MCF 10A (cell line): ENCODE results near the gene POLR2C. TPM values are rescaled to one million over a fixed set of nuclear protein-coding genes. Genes with fewer than 3 reads are reported as not detected.

Experiments used
- BruUV-seq: library from RNA; stranded (reverse); fragments of 400-500 nt; replicated peaks from 2 replicates; lab custom pipeline; 2021; lab: Mats Ljungman, UMichigan
- CTCF ChIA-PET: fragments of 300-600 bp; sonication (Branson Sonifier 250); formaldehyde crosslinking; extraction: SDS; loops from one replicate; lab custom pipeline; 2021; ENCODE audit warnings: antibody characterized with exemption, inconsistent platforms; lab: Yijun Ruan, JAX
- POLR2A ChIA-PET: fragments of 300-600, 350-650 bp; sonication (Branson Sonifier 250); formaldehyde crosslinking; extraction: SDS; loops from one replicate; lab custom pipeline; 2020; ENCODE audit warnings: antibody characterized with exemption, inconsistent platforms; lab: Yijun Ruan, JAX
- DNase-seq: peaks from one replicate; pipeline ENCODE4 v3.0.0-alpha.2; 2018; ENCODE audit not compliant: unreplicated experiment
- H3K27ac Mint-ChIP-seq: one replicate; pipeline ENCODE4 v1.8.0; 2022; ENCODE audit warnings: mild to moderate bottlenecking, low read depth, mixed read lengths; ENCODE audit not compliant: unreplicated experiment
- H3K27me3 Mint-ChIP-seq: one replicate; pipeline ENCODE4 v1.8.0; 2022; ENCODE audit warnings: mixed read lengths; ENCODE audit not compliant: insufficient read depth, unreplicated experiment
- H3K36me3 Mint-ChIP-seq: one replicate; pipeline ENCODE4 v1.8.0; 2022; ENCODE audit warnings: mild to moderate bottlenecking, moderate library complexity, mixed read lengths; ENCODE audit not compliant: insufficient read depth, unreplicated experiment
- H3K4me1 Mint-ChIP-seq: one replicate; pipeline ENCODE4 v1.8.0; 2022; ENCODE audit warnings: mixed read lengths; ENCODE audit not compliant: insufficient read depth, unreplicated experiment
- H3K4me3 Mint-ChIP-seq: one replicate; pipeline ENCODE4 v1.8.0; 2022; ENCODE audit warnings: mild to moderate bottlenecking, moderate library complexity, mixed read lengths; ENCODE audit not compliant: unreplicated experiment
- H3K9me3 Mint-ChIP-seq: one replicate; pipeline ENCODE4 v1.8.0; 2022; ENCODE audit warnings: mixed read lengths; ENCODE audit not compliant: unreplicated experiment
- intact Hi-C: fragments of 100-400 bp; cut with micrococcal nuclease; formaldehyde crosslinking; loops from 2 replicates; pipeline ENCODE4 v1.14.1; 2022
- total RNA-seq: library from RNA; stranded (reverse); gene quantifications from 2 replicates; pipeline ENCODE4 v1.2.3, GENCODE V29; 2022
- TF ChIP-seq, protein P1 (sequence below): fragments of 200-600 bp; IDR thresholded peaks from one replicate; pipeline ENCODE4 v1.8.0; 2022; ENCODE audit warnings: antibody characterized with exemption, mild to moderate bottlenecking; ENCODE audit not compliant: unreplicated experiment

Gene POLR2C
- total RNA-seq, 1 experiment from 2014 or later, result 44.8 TPM

DNA sequence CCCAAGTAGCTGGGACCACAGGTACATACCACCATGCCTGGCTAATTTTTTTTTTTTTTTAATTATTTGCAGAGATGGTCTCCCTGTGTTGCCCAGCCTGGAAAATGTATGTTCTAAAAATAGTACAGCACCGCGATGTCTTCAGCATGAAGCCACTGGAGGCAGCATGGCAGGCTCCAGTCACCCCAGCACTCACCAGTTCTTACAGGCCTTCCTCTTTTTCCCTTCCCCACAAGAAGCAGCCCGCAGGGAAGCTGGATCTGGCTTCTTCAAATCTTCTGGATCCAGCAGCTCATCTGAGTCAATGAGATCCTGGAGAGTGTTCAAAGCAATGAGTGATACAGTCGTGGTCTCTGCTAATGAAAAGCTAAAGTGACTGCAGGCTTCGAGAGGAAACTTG lies 31.5 kb upstream of the POLR2C start:
- Mint-ChIP-seq H3K36me3 (peaks cover 84% of the 10 kb centered on the region), H3K4me1 (no peaks in the 10 kb centered on the region), H3K27ac (no peak overlapping the region), H3K9me3 (no peaks in the 10 kb centered on the region), H3K4me3 (no peak overlapping the region), H3K27me3 (no peaks in the 10 kb centered on the region)
- ChIA-PET CTCF (interaction anchor here (0.6 to 5.5 kb wide), 6 partner anchors 13 to 1295 kb away, joined by 3 to 55 read pairs (median 6); partner anchors contain the start of gene POLR2C), POLR2A (interaction anchor here (0.7 to 1.1 kb wide), 2 partner anchors 15 to 108 kb away, joined by 3 to 4 read pairs; no protein-coding TSS in a partner anchor)
- no peak for DNase-seq
- TF ChIP-seq, protein P1, sequence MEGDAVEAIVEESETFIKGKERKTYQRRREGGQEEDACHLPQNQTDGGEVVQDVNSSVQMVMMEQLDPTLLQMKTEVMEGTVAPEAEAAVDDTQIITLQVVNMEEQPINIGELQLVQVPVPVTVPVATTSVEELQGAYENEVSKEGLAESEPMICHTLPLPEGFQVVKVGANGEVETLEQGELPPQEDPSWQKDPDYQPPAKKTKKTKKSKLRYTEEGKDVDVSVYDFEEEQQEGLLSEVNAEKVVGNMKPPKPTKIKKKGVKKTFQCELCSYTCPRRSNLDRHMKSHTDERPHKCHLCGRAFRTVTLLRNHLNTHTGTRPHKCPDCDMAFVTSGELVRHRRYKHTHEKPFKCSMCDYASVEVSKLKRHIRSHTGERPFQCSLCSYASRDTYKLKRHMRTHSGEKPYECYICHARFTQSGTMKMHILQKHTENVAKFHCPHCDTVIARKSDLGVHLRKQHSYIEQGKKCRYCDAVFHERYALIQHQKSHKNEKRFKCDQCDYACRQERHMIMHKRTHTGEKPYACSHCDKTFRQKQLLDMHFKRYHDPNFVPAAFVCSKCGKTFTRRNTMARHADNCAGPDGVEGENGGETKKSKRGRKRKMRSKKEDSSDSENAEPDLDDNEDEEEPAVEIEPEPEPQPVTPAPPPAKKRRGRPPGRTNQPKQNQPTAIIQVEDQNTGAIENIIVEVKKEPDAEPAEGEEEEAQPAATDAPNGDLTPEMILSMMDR, result no peak
- no TSS peak for BruUV-seq
- intact Hi-C loops, result no loop called here

DNA sequence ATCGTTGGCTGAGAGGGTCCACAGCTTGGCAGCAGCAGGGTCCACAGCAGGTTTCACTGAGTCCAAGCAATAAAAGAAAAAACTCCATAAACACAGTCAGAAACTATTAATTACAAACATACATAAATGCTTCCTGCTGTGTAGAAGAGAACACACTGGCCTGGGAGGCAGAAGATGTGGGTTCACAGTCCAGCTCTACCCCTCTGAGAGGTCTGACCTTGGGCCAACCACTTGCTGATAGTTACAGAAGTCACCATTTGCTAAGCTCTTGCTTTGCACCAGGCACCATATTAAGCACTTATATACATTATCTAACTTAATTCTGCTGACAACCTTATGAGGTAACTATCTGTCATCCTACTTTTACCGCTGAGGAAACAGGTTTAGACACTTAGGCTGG lies 30.0 kb upstream of the POLR2C start:
- no peak overlapping the region for H3K27ac Mint-ChIP-seq
- BruUV-seq, result no TSS peak
- TF ChIP-seq, protein P1, result no peak
- POLR2A ChIA-PET, result interaction anchor here (1.1 to 2.6 kb wide), 3 partner anchors 9 to 246 kb away, joined by 3 to 7 read pairs (median 3); partner anchors contain the start of genes PSME3IP1 and RSPRY1
- intact Hi-C loops, result no loop called here
- peaks cover 93% of the 10 kb centered on the region for H3K36me3 Mint-ChIP-seq
- DNase-seq, result no peak
- H3K9me3 Mint-ChIP-seq, result no peaks in the 10 kb centered on the region
- H3K4me3 Mint-ChIP-seq, result no peak overlapping the region
- CTCF ChIA-PET, result interaction anchor here (0.7 to 5.5 kb wide), 2 partner anchors 15 to 187 kb away, joined by 3 to 55 read pairs; partner anchors contain the start of gene ARL2BP
- H3K4me1 Mint-ChIP-seq, result no peaks in the 10 kb centered on the region
- H3K27me3 Mint-ChIP-seq, result no peaks in the 10 kb centered on the region

DNA sequence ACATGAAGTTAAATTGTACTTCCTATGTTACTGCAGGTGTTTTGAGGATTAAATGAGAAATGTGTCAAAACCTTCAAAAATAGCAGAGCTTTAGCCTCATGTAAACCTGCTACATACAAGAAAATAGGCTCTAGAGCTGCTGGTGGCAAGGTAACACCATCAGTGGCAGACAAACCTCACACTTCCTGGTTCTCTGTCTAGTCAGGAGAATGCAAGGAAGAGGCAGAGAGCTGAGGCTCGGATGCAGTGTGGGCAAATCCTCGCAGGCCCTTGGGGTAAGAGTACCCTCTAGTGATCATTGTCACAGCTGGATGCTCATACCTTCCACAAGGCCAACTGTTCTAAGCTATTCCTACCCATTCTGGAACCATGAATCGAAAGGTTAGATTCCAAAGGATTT lies 29.5 kb upstream of the POLR2C start:
- CTCF ChIA-PET, result interaction anchor here (0.7 to 5.5 kb wide), 2 partner anchors 15 to 188 kb away, joined by 3 to 55 read pairs; partner anchors contain the start of gene ARL2BP
- Mint-ChIP-seq H3K27me3 (no peaks in the 10 kb centered on the region), H3K9me3 (no peaks in the 10 kb centered on the region), H3K36me3 (peaks cover 95% of the 10 kb centered on the region), H3K4me3 (no peak overlapping the region), H3K27ac (no peak overlapping the region), H3K4me1 (no peaks in the 10 kb centered on the region)
- BruUV-seq, result no TSS peak
- POLR2A ChIA-PET, result interaction anchor here (1.1 to 2.6 kb wide), 3 partner anchors 9 to 247 kb away, joined by 3 to 7 read pairs (median 3); partner anchors contain the start of genes PSME3IP1 and RSPRY1
- intact Hi-C loops, result no loop called here
- DNase-seq, result no peak
- TF ChIP-seq, protein P1, result no peak

DNA sequence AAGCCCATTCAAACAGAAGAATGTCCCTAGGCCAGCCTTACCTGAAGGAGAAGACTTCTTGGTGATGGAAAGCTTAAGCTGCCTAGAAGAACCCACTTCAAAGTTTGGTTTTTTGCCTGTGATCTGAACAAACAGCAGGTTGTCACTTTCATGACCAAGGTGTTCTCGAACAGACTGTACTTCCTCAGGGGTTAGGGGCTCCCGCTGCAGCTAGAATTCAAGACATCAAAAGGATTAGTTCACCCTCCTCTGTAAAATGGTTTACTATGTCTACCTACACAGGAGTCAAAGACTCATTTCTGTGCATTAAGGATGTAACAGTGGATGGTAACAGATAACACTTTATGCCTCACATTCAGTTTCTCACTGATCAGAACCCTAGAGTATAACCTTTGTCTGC lies 28.5 kb upstream of the POLR2C start:
- Mint-ChIP-seq H3K4me3 (no peak overlapping the region), H3K27me3 (no peaks in the 10 kb centered on the region), H3K36me3 (peaks cover 96% of the 10 kb centered on the region), H3K9me3 (no peaks in the 10 kb centered on the region), H3K27ac (no peak overlapping the region), H3K4me1 (no peaks in the 10 kb centered on the region)
- DNase-seq, result no peak
- intact Hi-C loops, result no loop called here
- ChIA-PET POLR2A (interaction anchor here (2.6 kb wide), 1 partner anchor 13 kb away, joined by 7 read pairs; no protein-coding TSS in a partner anchor), CTCF (interaction anchor here (5.5 kb wide), 1 partner anchor 16 kb away, joined by 55 read pairs; no protein-coding TSS in a partner anchor)
- TF ChIP-seq, protein P1, result no peak
- no TSS peak for BruUV-seq
